Measurements from ENCODE around the gene TNRC18.

GRCh38 chr7:5337047-5337446 is 86.6 kb downstream of the TNRC18 start:
- no peak for TF ChIP-seq POLR2A (IDR thresholded peaks at IDR 0.05; ENCODE audit: low read length)
- no peak for TF ChIP-seq GATA1 (IDR thresholded peaks at IDR 0.05; ENCODE audit: low read depth, low read length)
